SK-N-SH treated with all-trans-retinoic acid at 6 μM for 48 hours (cell line): Measurements from ENCODE around the gene ADARB2.

Experiments used
- ATAC-seq: fragments of 200-7000 bp; cut with Tn5 transposase; 3 replicates; pipeline ENCODE4 v1.9.1; 2020; ENCODE audit warnings: mild to moderate bottlenecking, moderate library complexity
- ARNTL ChIP-seq: fragments of 450-650 bp; formaldehyde crosslinking; IDR thresholded peaks from 2 replicates; pipeline ENCODE4 v1.5.0; 2020; ENCODE audit warnings: low read depth, mild to moderate bottlenecking, moderate library complexity, borderline replicate concordance
- BACH2 ChIP-seq: fragments of 250-450 bp; sonication (Bioruptor Pico); IDR thresholded peaks from 2 replicates; pipeline ENCODE4 v1.9.0; 2021; ENCODE audit warnings: mild to moderate bottlenecking, borderline replicate concordance
- CSDC2 ChIP-seq: fragments of 250-450 bp; sonication (Bioruptor Pico); IDR thresholded peaks from 2 replicates; pipeline ENCODE4 v1.5.0; 2020; ENCODE audit warnings: mild to moderate bottlenecking, moderate library complexity
- ESRRG ChIP-seq: fragments of 250-450 bp; sonication (Bioruptor Pico); IDR thresholded peaks from 2 replicates; pipeline ENCODE4 v1.6.1; 2021; ENCODE audit warnings: mild to moderate bottlenecking
- ISL1 ChIP-seq: fragments of 250-450 bp; sonication (Bioruptor Pico); IDR thresholded peaks from 2 replicates; pipeline ENCODE4 v2.1.2; 2022; ENCODE audit warnings: mild to moderate bottlenecking, moderate library complexity
- OSR1 ChIP-seq: fragments of 250-450 bp; sonication (Bioruptor Pico); IDR thresholded peaks from 2 replicates; pipeline ENCODE4 v1.8.0; 2022; ENCODE audit warnings: moderate library complexity, mild to moderate bottlenecking, inconsistent platforms
- PATZ1 ChIP-seq: fragments of 250-450 bp; sonication (Bioruptor Pico); IDR thresholded peaks from 2 replicates; pipeline ENCODE4 v1.8.0; 2020; ENCODE audit warnings: mild to moderate bottlenecking, moderate library complexity, borderline replicate concordance
- PPARA ChIP-seq: fragments of 250-450 bp; sonication (Bioruptor Pico); IDR thresholded peaks from 2 replicates; pipeline ENCODE4 v1.5.0; 2020; ENCODE audit warnings: mild to moderate bottlenecking, borderline replicate concordance
- RARB ChIP-seq: fragments of 250-450 bp; sonication (Bioruptor Pico); IDR thresholded peaks from 2 replicates; pipeline ENCODE4 v1.8.0; 2021; ENCODE audit warnings: mild to moderate bottlenecking, moderate library complexity
- SNAI2 ChIP-seq: fragments of 250-450 bp; sonication (Bioruptor Pico); IDR thresholded peaks from 2 replicates; pipeline ENCODE4 v1.5.0; 2020; ENCODE audit warnings: mild to moderate bottlenecking, moderate library complexity
- TCF4 ChIP-seq: fragments of 250-450 bp; sonication (Bioruptor Pico); IDR thresholded peaks from 2 replicates; pipeline ENCODE4 v1.8.0; 2021; ENCODE audit warnings: mild to moderate bottlenecking, moderate library complexity, borderline replicate concordance
- TOX ChIP-seq: fragments of 250-450 bp; sonication (Bioruptor Pico); IDR thresholded peaks from 2 replicates; pipeline ENCODE4 v1.8.0; 2021; ENCODE audit warnings: mild to moderate bottlenecking, moderate library complexity, borderline replicate concordance
- ZC3H10 ChIP-seq: fragments of 250-450 bp; sonication (Bioruptor Pico); IDR thresholded peaks from 2 replicates; pipeline ENCODE4 v1.5.1; 2021; ENCODE audit warnings: mild to moderate bottlenecking, moderate library complexity
- ZFP3 ChIP-seq: fragments of 250-450 bp; sonication (Bioruptor Pico); IDR thresholded peaks from 2 replicates; pipeline ENCODE4 v1.5.0; 2020; ENCODE audit warnings: mild to moderate bottlenecking, moderate library complexity
- ZFP30 ChIP-seq: fragments of 450-650 bp; formaldehyde crosslinking; IDR thresholded peaks from 2 replicates; pipeline ENCODE4 v1.5.0; 2022; ENCODE audit warnings: mild to moderate bottlenecking, moderate library complexity
- ZNF565 ChIP-seq: fragments of 450-650 bp; formaldehyde crosslinking; conservative IDR thresholded peaks from 2 replicates; pipeline ENCODE4 v1.5.0; 2020; ENCODE audit warnings: low read depth, mild to moderate bottlenecking, moderate library complexity
- ZNF70 ChIP-seq: fragments of 450-650 bp; formaldehyde crosslinking; IDR thresholded peaks from 2 replicates; pipeline ENCODE4 v1.5.0; 2020; ENCODE audit warnings: mild to moderate bottlenecking, moderate library complexity
- ZNF8 ChIP-seq: fragments of 450-650 bp; formaldehyde crosslinking; IDR thresholded peaks from 2 replicates; pipeline ENCODE4 v1.5.0; 2020; ENCODE audit warnings: mild to moderate bottlenecking, moderate library complexity
- TF ChIP-seq, protein P1 (sequence below): fragments of 250-450 bp; sonication (Bioruptor Pico); IDR thresholded peaks from 2 replicates; pipeline ENCODE4 v1.5.1; 2020; ENCODE audit warnings: low read depth, mild to moderate bottlenecking, moderate library complexity
- TF ChIP-seq, protein P2 (sequence below): fragments of 250-450 bp; sonication (Bioruptor Pico); IDR thresholded peaks from 2 replicates; pipeline ENCODE4 v1.8.0; 2021; ENCODE audit warnings: low read depth, mild to moderate bottlenecking, moderate library complexity, borderline replicate concordance
- TF ChIP-seq, protein P3 (sequence below): fragments of 250-450 bp; sonication (Bioruptor Pico); IDR thresholded peaks from 2 replicates; pipeline ENCODE4 v1.5.1; 2021; ENCODE audit warnings: mild to moderate bottlenecking, moderate library complexity
- TF ChIP-seq, protein P4 (sequence below): fragments of 250-450 bp; sonication (Bioruptor Pico); IDR thresholded peaks from 2 replicates; pipeline ENCODE4 v1.5.0; 2020; ENCODE audit warnings: mild to moderate bottlenecking, moderate library complexity

The ADARB2 gene

DNA sequence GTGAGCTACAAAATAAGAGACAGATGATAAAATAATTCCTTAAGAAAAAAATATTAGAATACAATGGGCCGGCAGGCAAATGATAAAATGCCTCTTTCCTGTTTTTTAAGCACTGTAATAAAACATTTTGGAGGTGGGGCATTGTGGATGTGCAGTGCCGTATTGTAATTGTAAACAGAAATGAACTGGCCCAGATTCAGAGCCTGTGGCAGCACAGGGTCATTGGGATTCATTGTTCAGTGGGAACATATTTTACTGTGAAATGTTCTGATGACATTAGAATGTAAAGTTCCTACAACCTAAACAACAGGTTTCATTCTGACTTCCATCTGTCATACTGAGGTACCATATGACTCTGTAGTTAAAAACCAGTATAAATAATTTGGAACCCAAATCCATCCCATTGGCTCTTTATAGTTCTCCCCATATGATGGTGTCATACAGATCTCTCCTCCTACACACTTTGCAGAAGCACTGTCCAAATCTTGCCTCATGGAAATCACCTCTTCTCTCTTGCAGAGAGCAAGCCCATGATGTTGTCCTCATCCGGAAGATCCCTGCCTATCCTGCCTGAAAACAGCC is 416.5 kb downstream of the ADARB2 start:
- TF ChIP-seq TOX (CRISPR knock-in tag) (no peak), SNAI2 (CRISPR knock-in tag) (no peak), ZC3H10 (no peak), ZFP30 (CRISPR knock-in tag) (no peak), TCF4 (CRISPR knock-in tag) (no peak), PATZ1 (no peak), ESRRG (CRISPR knock-in tag) (no peak), ZFP3 (CRISPR knock-in tag) (no peak), ZNF8 (no peak), OSR1 (CRISPR knock-in tag) (no peak), ZNF565 (no peak), RARB (CRISPR knock-in tag) (no peak), ZNF70 (CRISPR knock-in tag) (no peak), BACH2 (CRISPR knock-in tag) (no peak), CSDC2 (no peak), ARNTL (no peak)
- TF ChIP-seq, protein P1, sequence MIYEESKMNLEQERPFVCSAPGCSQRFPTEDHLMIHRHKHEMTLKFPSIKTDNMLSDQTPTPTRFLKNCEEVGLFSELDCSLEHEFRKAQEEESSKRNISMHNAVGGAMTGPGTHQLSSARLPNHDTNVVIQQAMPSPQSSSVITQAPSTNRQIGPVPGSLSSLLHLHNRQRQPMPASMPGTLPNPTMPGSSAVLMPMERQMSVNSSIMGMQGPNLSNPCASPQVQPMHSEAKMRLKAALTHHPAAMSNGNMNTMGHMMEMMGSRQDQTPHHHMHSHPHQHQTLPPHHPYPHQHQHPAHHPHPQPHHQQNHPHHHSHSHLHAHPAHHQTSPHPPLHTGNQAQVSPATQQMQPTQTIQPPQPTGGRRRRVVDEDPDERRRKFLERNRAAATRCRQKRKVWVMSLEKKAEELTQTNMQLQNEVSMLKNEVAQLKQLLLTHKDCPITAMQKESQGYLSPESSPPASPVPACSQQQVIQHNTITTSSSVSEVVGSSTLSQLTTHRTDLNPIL (CRISPR knock-in tag), result no peak
- TF ChIP-seq, protein P2, sequence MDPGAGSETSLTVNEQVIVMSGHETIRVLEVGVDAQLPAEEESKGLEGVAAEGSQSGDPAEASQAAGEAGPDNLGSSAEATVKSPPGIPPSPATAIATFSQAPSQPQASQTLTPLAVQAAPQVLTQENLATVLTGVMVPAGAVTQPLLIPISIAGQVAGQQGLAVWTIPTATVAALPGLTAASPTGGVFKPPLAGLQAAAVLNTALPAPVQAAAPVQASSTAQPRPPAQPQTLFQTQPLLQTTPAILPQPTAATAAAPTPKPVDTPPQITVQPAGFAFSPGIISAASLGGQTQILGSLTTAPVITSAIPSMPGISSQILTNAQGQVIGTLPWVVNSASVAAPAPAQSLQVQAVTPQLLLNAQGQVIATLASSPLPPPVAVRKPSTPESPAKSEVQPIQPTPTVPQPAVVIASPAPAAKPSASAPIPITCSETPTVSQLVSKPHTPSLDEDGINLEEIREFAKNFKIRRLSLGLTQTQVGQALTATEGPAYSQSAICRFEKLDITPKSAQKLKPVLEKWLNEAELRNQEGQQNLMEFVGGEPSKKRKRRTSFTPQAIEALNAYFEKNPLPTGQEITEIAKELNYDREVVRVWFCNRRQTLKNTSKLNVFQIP (CRISPR knock-in tag), result no peak
- TF ChIP-seq, protein P3, sequence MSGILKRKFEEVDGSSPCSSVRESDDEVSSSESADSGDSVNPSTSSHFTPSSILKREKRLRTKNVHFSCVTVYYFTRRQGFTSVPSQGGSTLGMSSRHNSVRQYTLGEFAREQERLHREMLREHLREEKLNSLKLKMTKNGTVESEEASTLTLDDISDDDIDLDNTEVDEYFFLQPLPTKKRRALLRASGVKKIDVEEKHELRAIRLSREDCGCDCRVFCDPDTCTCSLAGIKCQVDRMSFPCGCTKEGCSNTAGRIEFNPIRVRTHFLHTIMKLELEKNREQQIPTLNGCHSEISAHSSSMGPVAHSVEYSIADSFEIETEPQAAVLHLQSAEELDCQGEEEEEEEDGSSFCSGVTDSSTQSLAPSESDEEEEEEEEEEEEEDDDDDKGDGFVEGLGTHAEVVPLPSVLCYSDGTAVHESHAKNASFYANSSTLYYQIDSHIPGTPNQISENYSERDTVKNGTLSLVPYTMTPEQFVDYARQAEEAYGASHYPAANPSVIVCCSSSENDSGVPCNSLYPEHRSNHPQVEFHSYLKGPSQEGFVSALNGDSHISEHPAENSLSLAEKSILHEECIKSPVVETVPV (CRISPR knock-in tag), result no peak
- TF ChIP-seq, protein P4, sequence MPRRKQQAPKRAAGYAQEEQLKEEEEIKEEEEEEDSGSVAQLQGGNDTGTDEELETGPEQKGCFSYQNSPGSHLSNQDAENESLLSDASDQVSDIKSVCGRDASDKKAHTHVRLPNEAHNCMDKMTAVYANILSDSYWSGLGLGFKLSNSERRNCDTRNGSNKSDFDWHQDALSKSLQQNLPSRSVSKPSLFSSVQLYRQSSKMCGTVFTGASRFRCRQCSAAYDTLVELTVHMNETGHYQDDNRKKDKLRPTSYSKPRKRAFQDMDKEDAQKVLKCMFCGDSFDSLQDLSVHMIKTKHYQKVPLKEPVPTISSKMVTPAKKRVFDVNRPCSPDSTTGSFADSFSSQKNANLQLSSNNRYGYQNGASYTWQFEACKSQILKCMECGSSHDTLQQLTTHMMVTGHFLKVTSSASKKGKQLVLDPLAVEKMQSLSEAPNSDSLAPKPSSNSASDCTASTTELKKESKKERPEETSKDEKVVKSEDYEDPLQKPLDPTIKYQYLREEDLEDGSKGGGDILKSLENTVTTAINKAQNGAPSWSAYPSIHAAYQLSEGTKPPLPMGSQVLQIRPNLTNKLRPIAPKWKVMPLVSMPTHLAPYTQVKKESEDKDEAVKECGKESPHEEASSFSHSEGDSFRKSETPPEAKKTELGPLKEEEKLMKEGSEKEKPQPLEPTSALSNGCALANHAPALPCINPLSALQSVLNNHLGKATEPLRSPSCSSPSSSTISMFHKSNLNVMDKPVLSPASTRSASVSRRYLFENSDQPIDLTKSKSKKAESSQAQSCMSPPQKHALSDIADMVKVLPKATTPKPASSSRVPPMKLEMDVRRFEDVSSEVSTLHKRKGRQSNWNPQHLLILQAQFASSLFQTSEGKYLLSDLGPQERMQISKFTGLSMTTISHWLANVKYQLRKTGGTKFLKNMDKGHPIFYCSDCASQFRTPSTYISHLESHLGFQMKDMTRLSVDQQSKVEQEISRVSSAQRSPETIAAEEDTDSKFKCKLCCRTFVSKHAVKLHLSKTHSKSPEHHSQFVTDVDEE, result no peak
- ATAC-seq, result no peak

GRCh38 chr10:1316809-1317143 is 420.5 kb downstream of the ADARB2 start:
- no peak for ATAC-seq
- no peak for TF ChIP-seq OSR1 (CRISPR knock-in tag)
- no peak for TF ChIP-seq SNAI2 (CRISPR knock-in tag)
- TF ChIP-seq ZNF8, result no peak
- TF ChIP-seq ISL1, result no peak
- TF ChIP-seq, protein P4, result no peak
- no peak for TF ChIP-seq TOX (CRISPR knock-in tag)
- no peak for TF ChIP-seq PPARA (CRISPR knock-in tag)
- TF ChIP-seq ZNF565, result no peak
- no peak for TF ChIP-seq ZFP3 (CRISPR knock-in tag)
- TF ChIP-seq TCF4 (CRISPR knock-in tag), result no peak
- TF ChIP-seq CSDC2, result no peak
- TF ChIP-seq, protein P3 (CRISPR knock-in tag), result no peak
- TF ChIP-seq ZNF70 (CRISPR knock-in tag), result no peak
- TF ChIP-seq, all 23 proteins: peak for 0
